PFSK-1 (cell line): ENCODE results near the gene DGCR2.

Experiments used
- FOXP2 ChIP-seq: optimal IDR thresholded peaks from 2 replicates; pipeline ENCODE3; 2011; ENCODE audit warnings: borderline replicate concordance, control low read depth, inconsistent platforms; ENCODE audit not compliant: insufficient read depth; ENCODE audit errors: extremely low read length, extremely low read depth
- POLR2AphosphoS5 ChIP-seq: IDR thresholded peaks from 2 replicates; pipeline ENCODE4 v1.6.1; 2012; ENCODE audit warnings: low read depth, mild to moderate bottlenecking, control low read depth, low read length, moderate library complexity
- SIN3A ChIP-seq: IDR thresholded peaks from 2 replicates; pipeline ENCODE4 v1.6.1; 2012; ENCODE audit warnings: mild to moderate bottlenecking, low read length, moderate library complexity, borderline replicate concordance; ENCODE audit not compliant: insufficient read depth
- TAF1 ChIP-seq: IDR thresholded peaks from 2 replicates; pipeline ENCODE4 v1.6.1; 2012; ENCODE audit warnings: low read length, control low read depth, borderline replicate concordance; ENCODE audit not compliant: insufficient read depth
- TF ChIP-seq, protein P1 (sequence below), 2 experiments: IDR thresholded peaks; 2 replicates each; pipeline versions ENCODE4 v1.6.1 to v1.8.0; 2011 to 2012; ENCODE audit warnings: low read depth in 2 of 2, low read length in 2 of 2, control low read depth in 1 of 2, inconsistent platforms in 1 of 2, mild to moderate bottlenecking in 1 of 2, moderate library complexity in 1 of 2; ENCODE audit not compliant: insufficient read depth in 1 of 2

Gene DGCR2

DNA sequence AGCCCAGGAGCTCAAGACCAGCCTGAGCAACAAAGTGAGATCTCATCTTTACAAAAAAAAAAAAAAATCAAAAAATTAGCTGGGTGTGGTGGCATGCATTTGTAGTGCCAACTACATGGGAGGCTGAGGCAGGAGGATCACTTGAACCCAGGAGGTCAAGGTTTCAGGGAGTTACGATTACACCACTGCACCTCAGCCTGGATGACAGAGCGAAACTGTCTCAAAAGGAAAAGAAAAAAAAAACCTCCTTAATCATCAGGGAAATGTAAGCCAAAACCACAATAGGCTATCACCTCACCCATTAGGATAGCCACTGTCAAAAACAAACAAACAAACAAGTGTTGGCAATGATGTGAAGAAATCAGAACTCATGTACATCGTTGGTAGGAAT, 13.4 kb downstream of the DGCR2 start:
- TF ChIP-seq, protein P1, sequence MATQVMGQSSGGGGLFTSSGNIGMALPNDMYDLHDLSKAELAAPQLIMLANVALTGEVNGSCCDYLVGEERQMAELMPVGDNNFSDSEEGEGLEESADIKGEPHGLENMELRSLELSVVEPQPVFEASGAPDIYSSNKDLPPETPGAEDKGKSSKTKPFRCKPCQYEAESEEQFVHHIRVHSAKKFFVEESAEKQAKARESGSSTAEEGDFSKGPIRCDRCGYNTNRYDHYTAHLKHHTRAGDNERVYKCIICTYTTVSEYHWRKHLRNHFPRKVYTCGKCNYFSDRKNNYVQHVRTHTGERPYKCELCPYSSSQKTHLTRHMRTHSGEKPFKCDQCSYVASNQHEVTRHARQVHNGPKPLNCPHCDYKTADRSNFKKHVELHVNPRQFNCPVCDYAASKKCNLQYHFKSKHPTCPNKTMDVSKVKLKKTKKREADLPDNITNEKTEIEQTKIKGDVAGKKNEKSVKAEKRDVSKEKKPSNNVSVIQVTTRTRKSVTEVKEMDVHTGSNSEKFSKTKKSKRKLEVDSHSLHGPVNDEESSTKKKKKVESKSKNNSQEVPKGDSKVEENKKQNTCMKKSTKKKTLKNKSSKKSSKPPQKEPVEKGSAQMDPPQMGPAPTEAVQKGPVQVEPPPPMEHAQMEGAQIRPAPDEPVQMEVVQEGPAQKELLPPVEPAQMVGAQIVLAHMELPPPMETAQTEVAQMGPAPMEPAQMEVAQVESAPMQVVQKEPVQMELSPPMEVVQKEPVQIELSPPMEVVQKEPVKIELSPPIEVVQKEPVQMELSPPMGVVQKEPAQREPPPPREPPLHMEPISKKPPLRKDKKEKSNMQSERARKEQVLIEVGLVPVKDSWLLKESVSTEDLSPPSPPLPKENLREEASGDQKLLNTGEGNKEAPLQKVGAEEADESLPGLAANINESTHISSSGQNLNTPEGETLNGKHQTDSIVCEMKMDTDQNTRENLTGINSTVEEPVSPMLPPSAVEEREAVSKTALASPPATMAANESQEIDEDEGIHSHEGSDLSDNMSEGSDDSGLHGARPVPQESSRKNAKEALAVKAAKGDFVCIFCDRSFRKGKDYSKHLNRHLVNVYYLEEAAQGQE (IDR thresholded peaks at IDR 0.05; ENCODE audit: insufficient read depth in 1 of 2, low read depth in 2 of 2, low read length in 2 of 2), result no peak
- TF ChIP-seq FOXP2 (no peak), POLR2AphosphoS5 (no peak), SIN3A (no peak), TAF1 (no peak)

DNA sequence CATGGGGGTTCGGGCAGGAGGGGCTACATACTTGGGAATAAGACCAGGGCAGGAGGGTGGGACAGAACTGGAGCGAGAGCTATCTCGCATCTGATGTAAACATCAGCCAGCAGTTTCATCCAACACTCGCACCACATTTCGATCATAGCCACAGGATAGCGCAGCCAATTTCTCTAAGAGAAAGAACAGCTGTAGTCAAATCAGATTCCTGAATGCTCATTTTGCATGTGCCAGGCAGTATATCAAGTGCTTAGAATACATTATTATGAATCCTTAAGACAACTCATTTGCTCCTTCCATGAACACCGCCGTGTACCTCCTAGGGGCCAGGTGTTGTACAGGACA, 14.5 kb downstream of the DGCR2 start:
- TF ChIP-seq FOXP2, result no peak
- no peak for TF ChIP-seq TAF1
- TF ChIP-seq SIN3A, result no peak

DNA sequence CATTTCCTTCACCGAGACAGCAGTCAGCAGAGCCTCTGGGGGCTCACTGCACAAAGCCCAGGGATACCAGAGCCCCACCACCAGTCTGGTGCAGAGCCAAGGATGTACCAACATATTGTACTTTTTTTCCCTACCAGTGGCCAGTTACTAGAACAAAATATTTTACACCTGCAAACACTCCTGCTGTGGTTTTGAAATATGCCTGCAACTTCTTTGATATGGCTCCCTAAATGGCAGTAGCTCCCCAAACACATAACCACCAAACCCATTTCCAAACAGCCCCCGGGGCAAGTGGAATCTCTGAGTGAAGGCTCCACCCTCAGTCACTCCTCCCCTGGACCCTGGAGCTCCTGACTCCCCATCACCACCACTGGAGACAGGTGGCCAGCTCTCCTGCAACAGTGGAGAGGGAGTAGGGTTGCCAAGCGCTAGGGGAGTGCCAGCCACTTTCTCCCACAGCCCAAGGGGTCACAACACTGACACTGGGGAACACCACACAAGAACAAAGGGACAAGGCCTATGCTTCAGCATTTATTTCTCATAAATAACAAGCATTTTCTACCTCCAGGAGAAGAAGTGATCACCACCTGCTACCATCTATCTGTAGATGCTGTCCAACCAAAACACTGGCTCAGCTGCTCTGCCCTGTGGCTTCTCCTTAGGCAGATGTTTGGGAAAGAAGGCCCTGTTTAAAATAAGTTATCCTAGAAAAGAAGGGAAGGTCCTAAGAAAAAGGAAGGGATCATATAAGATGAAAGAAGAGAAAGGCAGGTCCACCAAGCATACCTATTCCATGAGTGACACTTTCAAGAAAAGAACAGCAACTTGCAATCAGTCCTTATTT, 15.1 kb downstream of the DGCR2 start:
- TF ChIP-seq, protein P1 (IDR thresholded peaks at IDR 0.05; ENCODE audit: insufficient read depth in 1 of 2, low read depth in 2 of 2, low read length in 2 of 2), result no peak
- TF ChIP-seq TAF1 (no peak), SIN3A (no peak), FOXP2 (no peak), POLR2AphosphoS5 (no peak)

DNA sequence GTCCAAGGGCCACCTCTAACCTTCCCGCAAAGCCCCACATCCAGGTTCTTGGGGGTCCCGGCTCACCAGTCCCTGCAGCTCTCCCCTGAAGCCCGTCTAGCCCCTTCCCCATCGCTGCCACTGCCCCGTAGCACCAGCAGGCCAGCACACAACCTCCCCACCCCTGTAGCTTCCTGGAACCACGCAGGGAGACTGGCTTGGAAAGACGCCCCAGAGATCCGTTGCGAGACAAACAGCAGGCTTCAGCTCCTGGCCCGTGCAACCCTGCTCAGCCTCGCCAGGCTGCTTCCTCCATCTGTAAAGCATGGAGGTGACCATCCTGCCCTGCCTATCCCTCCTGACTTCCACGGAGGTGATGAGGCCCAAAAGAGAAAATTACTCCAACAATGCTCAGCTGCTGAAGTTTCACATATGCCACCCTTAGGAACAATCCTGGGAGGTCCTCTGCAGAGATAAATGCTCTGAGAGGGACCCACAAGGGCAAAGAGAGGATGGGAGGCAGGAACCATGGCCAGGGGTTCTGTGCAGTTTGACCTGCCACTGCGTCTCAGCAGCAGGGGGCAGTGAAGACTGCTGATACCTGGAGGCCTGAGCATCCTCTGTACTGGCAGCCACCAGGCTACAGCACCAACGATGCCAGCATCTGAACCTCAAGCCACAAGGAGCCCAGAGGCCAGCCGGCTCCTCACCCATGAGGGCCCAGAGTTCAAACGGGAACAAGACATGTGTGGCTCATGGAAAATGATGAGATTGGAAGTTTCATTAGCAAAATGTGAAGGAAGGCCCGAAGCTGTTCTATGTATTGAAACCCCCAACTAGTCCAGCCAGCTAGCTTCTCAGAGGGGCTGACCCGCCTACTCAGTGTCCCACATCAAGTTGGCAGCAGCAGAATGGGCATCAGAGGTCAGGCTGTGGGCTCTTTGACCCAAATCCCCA, 16.1 kb downstream of the DGCR2 start:
- TF ChIP-seq TAF1, result no peak
- TF ChIP-seq POLR2AphosphoS5, result no peak
- TF ChIP-seq FOXP2, result no peak
- TF ChIP-seq, protein P1 (IDR thresholded peaks at IDR 0.05; ENCODE audit: insufficient read depth in 1 of 2, low read depth in 2 of 2, low read length in 2 of 2), result no peak
- TF ChIP-seq SIN3A, result no peak

DNA sequence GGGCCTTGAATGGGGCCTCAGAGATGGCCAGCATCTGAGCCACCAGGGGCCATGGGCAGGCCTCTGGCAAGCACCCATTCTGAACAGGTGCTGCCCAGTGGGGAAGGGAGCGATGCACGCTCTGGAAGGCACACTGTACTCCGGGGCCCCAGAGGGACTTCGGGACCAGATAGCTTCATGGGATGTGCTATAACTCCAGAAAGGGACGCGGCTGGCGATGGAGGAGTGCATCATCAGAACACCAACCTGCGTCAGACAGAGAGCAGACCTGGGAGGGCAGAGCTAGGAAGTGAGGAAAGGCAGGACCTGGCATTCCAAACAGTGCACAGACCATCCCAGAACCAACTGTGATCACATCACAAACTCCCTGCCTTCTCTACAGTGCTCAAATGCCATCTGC, 16.8 kb downstream of the DGCR2 start:
- TF ChIP-seq, protein P1 (IDR thresholded peaks at IDR 0.05; ENCODE audit: insufficient read depth in 1 of 2, low read depth in 2 of 2, low read length in 2 of 2), result no peak
- no peak for TF ChIP-seq POLR2AphosphoS5
- TF ChIP-seq SIN3A, result no peak
- TF ChIP-seq FOXP2, result no peak
- TF ChIP-seq TAF1, result no peak
